Pancreas (tissue), 10 donors: Measurements from ENCODE around the gene HRCT1. TPM values are rescaled to one million over a fixed set of nuclear protein-coding genes. Genes with fewer than 3 reads are reported as not detected.

Experiments
- ATAC-seq, 4 donors: fragments of 200-7000 bp; cut with Tn5 transposase; one replicate each; pipeline versions ENCODE4 v1.8.0 to v1.9.1; 2020; ENCODE audit warnings: mild to moderate bottlenecking in 4 of 4, moderate library complexity in 4 of 4
- DNase-seq, 6 donors: peaks; one replicate each; pipeline ENCODE4 v3.0.0-alpha.2; 2020
- FAIRE-seq: peaks from 2 replicates; lab custom pipeline; 2012; peaks lifted over from hg19 to GRCh38; lab: Jason Lieb, UNC
- H3K27ac ChIP-seq, 4 donors: fragments of 200-600 bp; sonication (generic); 1 replicate in 3 of 4; 2 replicates in 1 of 4; pipeline versions ENCODE4 v1.5.0 to v1.8.0; 2020
- H3K27me3 ChIP-seq, 4 donors: fragments of 200-600 bp; one replicate each; pipeline ENCODE4 v1.8.0; 2021
- H3K36me3 ChIP-seq, 3 donors: fragments of 200-600 bp; sonication (generic) in 1 of 3; one replicate each; pipeline versions ENCODE4 v1.5.0 to v1.8.0; 2020 to 2021
- H3K4me1 ChIP-seq, 3 donors: fragments of 200-600 bp; one replicate each; pipeline ENCODE4 v1.8.0; 2021
- H3K4me3 ChIP-seq, 4 donors: fragments of 200-600 bp; sonication (generic) in 2 of 4; one replicate each; pipeline versions ENCODE4 v1.5.0 to v1.8.0; 2020 to 2021
- H3K9me3 ChIP-seq, 4 donors: fragments of 200-600 bp; one replicate each; pipeline ENCODE4 v1.8.0; 2021
- WGBS, 2 donors: extraction: QIAGEN DNeasy Blood & Tissue Kit; methylation state at CpG; one replicate each; pipeline ENCODE4 v1.1.7; 2013; 5-methylcytosine and 5-hydroxymethylcytosine counted together
- intact Hi-C, 3 donors: fragments of 100-400 bp; cut with DNase I; formaldehyde crosslinking; loops; one replicate each; pipeline versions ENCODE4 v1.11.1 to v1.14.2; 2022
- polyA plus RNA-seq, 2 donors: library from polyadenylated mRNA; stranded (reverse); fragments of 200-250 nt; gene quantifications; one replicate each; pipeline ENCODE4 v1.2.3, GENCODE V29; 2013
- total RNA-seq, 6 donors: library from RNA; stranded (reverse); fragmentation: NEBNext Ultra II Directional in 4 of 6; extraction: Animal tissue kit (Norgen Biotek cat#: 25700) in 4 of 6; gene quantifications; one replicate each; pipeline versions ENCODE4 v1.2.1 to v1.2.4, GENCODE V29; 2021 to 2023
- TF ChIP-seq, protein P1 (sequence below), 4 donors: fragments of 200-600 bp; sonication (generic) in 3 of 4; IDR thresholded peaks; one replicate each; pipeline versions ENCODE4 v1.5.0 to v1.8.0; 2021; ENCODE audit warnings: antibody characterized with exemption in 4 of 4
- donor health status: healthy with polysubstance abuse.
- donor health status: DM: no; HTN: no; CAD: no; lungs with moderate emphysema.
- donor health status: DM: no; HTN: no; CAD: no.
- donor health status: control.
- donor health status: control.
- donor health status: Bipolar disorder and iron deficiency.
- donor health status: DM: yes; HTN: yes; CAD: no.
- donor health status: DM: no; HTN: no; CAD: no.
- donor health status: DM: no; HTN: no; CAD: no.
- donor health status: DM: yes; HTN: yes; CAD: no.

The HRCT1 gene
- total and polyA plus RNA-seq, 8 donors: 0.33 to 1.5 (median 0.83) TPM

DNA sequence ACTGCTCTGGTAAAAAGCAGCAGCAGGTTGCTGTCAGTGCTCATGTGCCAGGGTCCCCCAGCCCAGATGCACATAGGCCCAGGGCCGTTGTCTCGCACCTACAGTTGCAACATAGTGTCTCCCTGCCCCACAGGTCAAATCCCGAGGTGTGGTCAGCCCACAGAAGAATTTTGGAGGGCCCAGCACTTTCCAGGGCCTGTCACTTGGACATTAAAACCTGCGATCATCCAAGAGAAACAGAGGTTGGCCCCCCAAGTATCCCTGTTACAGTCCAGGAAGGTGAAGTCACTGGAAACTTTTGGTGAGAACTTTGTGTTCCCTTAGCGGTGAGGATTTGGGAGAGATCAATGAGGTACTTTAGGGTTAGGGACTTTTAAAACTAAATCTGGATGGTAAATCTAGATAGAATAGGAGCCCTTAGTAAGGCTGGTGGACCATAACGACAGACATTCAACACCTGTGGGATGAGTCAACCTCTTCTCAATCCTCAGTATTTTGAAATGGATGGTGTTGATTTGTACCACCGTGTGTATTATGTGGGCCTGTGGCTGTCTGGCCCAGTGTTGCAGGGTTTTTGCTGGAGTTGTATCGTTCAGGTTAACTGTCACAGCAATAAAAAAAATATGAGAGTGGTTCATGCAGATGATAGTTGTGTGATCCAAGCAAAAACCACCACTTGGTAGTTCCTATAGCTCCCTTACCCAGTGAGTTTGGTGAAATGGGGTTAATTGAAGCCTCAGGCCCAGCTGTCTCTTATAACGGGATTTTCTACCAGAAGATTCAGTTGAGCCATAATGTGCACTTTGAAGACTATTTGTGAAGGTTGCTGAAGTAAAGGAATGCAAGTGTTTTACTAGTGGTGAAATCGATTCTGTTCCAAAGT lies 32.7 kb downstream of the HRCT1 start:
- no peak overlapping the region for H3K27ac ChIP-seq
- DNase-seq (no peak), ATAC-seq (no peak), FAIRE-seq (no peak)
- intact Hi-C loops: no loop called here
- no peaks in the 10 kb centered on the region for H3K36me3 ChIP-seq
- 80 to 83% methylated on average over 10 of the region's 10 CpGs for WGBS, 2 donors
- TF ChIP-seq, protein P1, sequence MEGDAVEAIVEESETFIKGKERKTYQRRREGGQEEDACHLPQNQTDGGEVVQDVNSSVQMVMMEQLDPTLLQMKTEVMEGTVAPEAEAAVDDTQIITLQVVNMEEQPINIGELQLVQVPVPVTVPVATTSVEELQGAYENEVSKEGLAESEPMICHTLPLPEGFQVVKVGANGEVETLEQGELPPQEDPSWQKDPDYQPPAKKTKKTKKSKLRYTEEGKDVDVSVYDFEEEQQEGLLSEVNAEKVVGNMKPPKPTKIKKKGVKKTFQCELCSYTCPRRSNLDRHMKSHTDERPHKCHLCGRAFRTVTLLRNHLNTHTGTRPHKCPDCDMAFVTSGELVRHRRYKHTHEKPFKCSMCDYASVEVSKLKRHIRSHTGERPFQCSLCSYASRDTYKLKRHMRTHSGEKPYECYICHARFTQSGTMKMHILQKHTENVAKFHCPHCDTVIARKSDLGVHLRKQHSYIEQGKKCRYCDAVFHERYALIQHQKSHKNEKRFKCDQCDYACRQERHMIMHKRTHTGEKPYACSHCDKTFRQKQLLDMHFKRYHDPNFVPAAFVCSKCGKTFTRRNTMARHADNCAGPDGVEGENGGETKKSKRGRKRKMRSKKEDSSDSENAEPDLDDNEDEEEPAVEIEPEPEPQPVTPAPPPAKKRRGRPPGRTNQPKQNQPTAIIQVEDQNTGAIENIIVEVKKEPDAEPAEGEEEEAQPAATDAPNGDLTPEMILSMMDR (IDR thresholded peaks at IDR 0.05): no peak
- H3K4me1 ChIP-seq: peaks cover 0 to 8% (median 0%) of the 10 kb centered on the region in 3 donors
- H3K27me3 ChIP-seq: no peaks in the 10 kb centered on the region
- H3K9me3 ChIP-seq: no peaks in the 10 kb centered on the region
- H3K4me3 ChIP-seq: no peak overlapping the region

DNA sequence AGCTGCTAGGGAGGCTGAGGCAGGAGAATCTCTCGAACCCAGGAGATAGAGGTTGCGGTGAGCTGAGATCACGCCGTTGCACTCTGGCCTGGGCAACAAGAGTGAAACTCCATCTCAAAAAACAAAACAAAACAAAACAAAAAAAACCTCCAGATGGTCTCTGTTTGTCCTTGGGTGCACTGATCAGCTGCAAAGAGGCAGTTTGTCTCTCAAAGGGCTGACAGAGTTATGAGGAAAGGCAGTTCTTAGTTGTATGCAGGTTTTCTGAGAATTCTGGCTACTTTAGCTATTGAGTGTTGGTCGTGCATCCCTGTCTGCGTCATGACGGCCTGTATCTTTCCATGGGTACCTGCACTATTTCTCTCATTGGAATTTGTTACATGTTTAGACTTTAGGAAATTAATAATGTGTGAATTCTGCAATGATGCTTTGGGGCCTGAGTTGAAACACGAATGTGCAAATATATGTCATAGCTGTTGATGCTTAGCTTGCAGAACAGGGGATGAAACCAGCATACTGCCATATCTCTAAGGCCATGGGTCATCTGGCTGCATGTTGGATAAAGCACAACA lies 33.8 kb downstream of the HRCT1 start:
- FAIRE-seq (no peak), ATAC-seq (no peak), DNase-seq (no peak)
- TF ChIP-seq, protein P1 (IDR thresholded peaks at IDR 0.05): no peak
- 80 to 89% methylated on average over 8 of the region's 8 CpGs for WGBS, 2 donors
- peaks cover 0 to 8% (median 0%) of the 10 kb centered on the region in 3 donors for H3K4me1 ChIP-seq
- no peak overlapping the region for H3K4me3 ChIP-seq
- H3K9me3 ChIP-seq: no peaks in the 10 kb centered on the region
- H3K27ac ChIP-seq: no peak overlapping the region
- intact Hi-C loops: no loop called here
- no peaks in the 10 kb centered on the region for H3K27me3 ChIP-seq
- no peaks in the 10 kb centered on the region for H3K36me3 ChIP-seq

DNA sequence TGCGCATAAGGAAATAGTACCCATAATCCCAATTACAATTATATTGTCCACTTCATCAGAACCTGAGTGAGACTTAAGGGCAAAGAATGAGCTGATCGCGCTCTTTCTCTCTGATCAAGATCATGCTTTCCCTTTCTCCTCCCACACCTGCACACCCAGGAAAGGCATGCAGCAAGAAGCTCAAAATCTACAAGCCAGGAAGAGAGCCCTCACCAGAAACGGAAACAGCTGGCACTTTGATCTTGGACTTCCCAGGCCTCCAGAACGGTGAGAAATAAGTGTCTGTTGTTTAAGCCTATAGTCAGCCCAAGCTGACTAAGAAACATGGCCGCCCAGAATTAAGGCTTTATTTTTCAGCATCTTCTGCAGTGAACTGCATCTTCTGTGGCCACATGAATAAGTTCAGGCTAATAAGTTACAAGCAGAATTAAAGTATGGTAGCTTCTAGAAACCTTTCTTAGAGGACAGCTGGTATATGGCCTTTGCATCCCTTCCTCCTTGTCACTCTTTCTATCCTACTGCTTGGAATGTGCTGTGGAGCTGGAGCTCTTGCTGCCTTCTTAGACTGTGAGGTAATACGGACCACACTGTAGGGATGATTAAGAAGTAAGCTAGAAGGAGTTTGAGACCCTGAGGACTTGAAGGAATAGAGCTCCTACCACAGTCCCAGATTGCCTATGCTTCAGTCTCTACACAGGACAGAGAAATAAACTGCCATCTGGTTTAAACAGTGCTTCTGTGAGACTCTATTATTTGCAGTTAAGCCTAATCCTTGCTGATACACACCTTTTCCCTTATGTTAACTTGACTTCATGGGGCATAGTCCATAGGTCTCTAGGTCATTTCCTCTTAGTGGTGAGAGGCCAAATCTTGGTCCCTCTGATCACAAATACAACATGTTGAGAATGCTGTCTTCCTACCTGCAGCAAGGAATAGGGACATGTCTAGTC lies 34.7 kb downstream of the HRCT1 start:
- ATAC-seq: no peak
- Histone ChIP-seq H3K36me3 (no peaks in the 10 kb centered on the region), H3K4me1 (peaks cover 0 to 5% (median 0%) of the 10 kb centered on the region in 3 donors), H3K27me3 (no peaks in the 10 kb centered on the region), H3K27ac (no peak overlapping the region), H3K9me3 (no peaks in the 10 kb centered on the region), H3K4me3 (no peak overlapping the region)
- intact Hi-C loops: no loop called here
- TF ChIP-seq, protein P1 (IDR thresholded peaks at IDR 0.05): no peak
- 66 to 80% methylated on average over 7 of the region's 7 CpGs for WGBS, 2 donors
- DNase-seq: no peak
- no peak for FAIRE-seq

DNA sequence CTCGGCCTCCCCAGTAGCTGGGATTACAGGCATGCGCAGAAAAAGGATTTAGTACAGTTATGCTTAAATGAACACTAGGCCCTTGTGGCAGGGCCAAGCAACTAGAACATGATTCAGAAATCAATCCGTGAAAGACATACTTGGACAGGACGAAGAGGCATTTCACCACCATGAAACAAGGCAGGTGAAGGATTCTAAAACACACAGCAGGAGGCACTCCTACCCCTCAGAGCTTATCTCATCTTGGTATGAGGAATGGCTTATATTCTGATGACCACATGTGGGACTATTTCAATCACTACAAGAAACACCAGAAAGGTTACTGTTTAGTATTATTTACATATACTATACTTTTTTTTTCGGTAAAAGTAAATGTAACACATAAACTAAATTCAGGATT lies 36.3 kb downstream of the HRCT1 start:
- Histone ChIP-seq H3K36me3 (no peaks in the 10 kb centered on the region), H3K4me1 (no peaks in the 10 kb centered on the region), H3K4me3 (no peak overlapping the region), H3K27ac (no peak overlapping the region), H3K9me3 (no peaks in the 10 kb centered on the region), H3K27me3 (no peaks in the 10 kb centered on the region)
- ATAC-seq (no peak), DNase-seq (no peak), FAIRE-seq (no peak)
- TF ChIP-seq, protein P1 (IDR thresholded peaks at IDR 0.05): no peak
- intact Hi-C loops: no loop called here
- WGBS, 2 donors: 74 to 89% methylated on average over 5 of the region's 5 CpGs
